Ovary (tissue), 9 donors: Measurements from ENCODE around the gene FAM3C. TPM values are rescaled to one million over a fixed set of nuclear protein-coding genes. Genes with fewer than 3 reads are reported as not detected.

ENCODE experiments used
- DNase-seq, 5 donors: peaks; one replicate each; pipeline ENCODE4 v3.0.0-alpha.2; 2019 to 2020
- H3K27ac ChIP-seq, 2 donors: fragments of 200-600 bp; one replicate each; pipeline versions ENCODE4 v1.5.1 to v1.8.0; 2019 to 2022
- H3K27me3 ChIP-seq: fragments of 200-600 bp; one replicate; pipeline ENCODE4 v1.8.0; 2022
- H3K36me3 ChIP-seq: fragments of 200-600 bp; sonication (generic); one replicate; pipeline ENCODE4 v1.5.1; 2019
- H3K4me1 ChIP-seq: one replicate; pipeline ENCODE4 v1.8.1; 2013; ENCODE audit warnings: mild to moderate bottlenecking, moderate library complexity; ENCODE audit not compliant: insufficient read depth
- H3K4me3 ChIP-seq: fragments of 200-600 bp; sonication (generic); one replicate; pipeline ENCODE4 v1.5.1; 2017
- H3K9me3 ChIP-seq, 2 donors: fragments of 200-600 bp in 1 of 2; sonication (generic) in 1 of 2; one replicate each; pipeline versions ENCODE4 v1.5.1 to v1.8.1; 2013 to 2019; ENCODE audit warnings: mild to moderate bottlenecking in 1 of 2, moderate library complexity in 1 of 2
- EP300 ChIP-seq: sonication (generic); formaldehyde crosslinking; IDR thresholded peaks from one replicate; pipeline ENCODE4 v1.6.1; 2017; ENCODE audit warnings: antibody characterized with exemption
- POLR2A ChIP-seq: fragments of 450-650 bp; IDR thresholded peaks from one replicate; pipeline ENCODE4 v1.6.1; 2017; ENCODE audit warnings: antibody characterized with exemption, mild to moderate bottlenecking, moderate library complexity
- WGBS, 3 donors: extraction: QIAGEN DNeasy Blood & Tissue Kit in 1 of 3; methylation state at CpG; one replicate each; pipeline versions ENCODE4 v1.1.5 to v1.1.7; 2013 to 2017; 5-methylcytosine and 5-hydroxymethylcytosine counted together
- intact Hi-C, 4 donors: fragments of 100-400 bp; cut with DNase I; formaldehyde crosslinking; loops; one replicate each; pipeline versions ENCODE4 v1.11.0 to v1.15.1; 2022 to 2023
- polyA plus RNA-seq, 2 donors: library from polyadenylated mRNA; stranded (reverse); fragments of 200-250 nt in 1 of 2; fragments of 350-450 nt in 1 of 2; fragmentation: Illumina TruSeq in 1 of 2; extraction: RNeasy Lipid Tissue Mini Kit (QIAGEN cat#74804) in 1 of 2; gene quantifications; one replicate each; pipeline ENCODE4 v1.2.3, GENCODE V29; 2013 to 2014
- total RNA-seq, 7 donors: library from RNA; depleted of rRNA in 2 of 7; stranded (reverse); fragments of >200 nt in 2 of 7; fragmentation: NEBNext Ultra II Directional in 3 of 7; extraction: Animal tissue kit (Norgen Biotek cat#: 25700) in 3 of 7; gene quantifications; one replicate each; pipeline versions ENCODE4 v1.1.0 to v1.2.4, GENCODE V29; 2016 to 2023
- TF ChIP-seq, protein P1 (sequence below), 3 donors: fragments of 450-650 bp in 2 of 3; fragments of 200-600 bp in 1 of 3; IDR thresholded peaks; one replicate each; pipeline versions ENCODE4 v1.5.1 to v1.8.0; 2016 to 2022; ENCODE audit warnings: antibody characterized with exemption in 3 of 3, mild to moderate bottlenecking in 1 of 3
- donor health status: DM: no; HTN: no; CAD: no; lungs with moderate emphysema.
- donor health status: DM: no; HTN: no; CAD: no.
- donor health status: Bipolar disorder and iron deficiency.
- donor health status: DM: yes; HTN: yes; CAD: no.
- donor health status: DM: no; HTN: no; CAD: no.
- donor health status: DM: yes; HTN: yes; CAD: no.

The FAM3C gene
- total and polyA plus RNA-seq, 9 donors = 31.8 to 88.9 (median 48.5) TPM

DNA sequence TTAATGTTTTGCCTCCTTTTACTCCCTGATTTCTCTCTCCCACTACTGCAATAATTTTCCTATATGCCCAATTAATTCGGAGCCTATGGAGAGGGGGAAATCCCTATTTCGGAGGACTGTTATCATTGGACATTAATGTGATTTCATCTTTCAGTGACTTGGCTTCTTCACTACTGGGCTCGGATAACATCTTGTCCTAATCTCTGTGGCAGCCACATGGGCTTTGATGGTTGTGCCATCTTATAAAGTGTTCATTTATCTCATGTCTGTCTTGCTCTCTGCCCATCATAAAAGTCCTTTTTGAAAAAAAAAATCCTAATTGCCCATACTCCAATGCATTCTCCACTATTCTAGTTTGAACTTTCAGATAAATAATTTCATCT, 15.5 kb upstream of the FAM3C start:
- TF ChIP-seq POLR2A = no peak
- no peak for TF ChIP-seq EP300
- TF ChIP-seq, protein P1, sequence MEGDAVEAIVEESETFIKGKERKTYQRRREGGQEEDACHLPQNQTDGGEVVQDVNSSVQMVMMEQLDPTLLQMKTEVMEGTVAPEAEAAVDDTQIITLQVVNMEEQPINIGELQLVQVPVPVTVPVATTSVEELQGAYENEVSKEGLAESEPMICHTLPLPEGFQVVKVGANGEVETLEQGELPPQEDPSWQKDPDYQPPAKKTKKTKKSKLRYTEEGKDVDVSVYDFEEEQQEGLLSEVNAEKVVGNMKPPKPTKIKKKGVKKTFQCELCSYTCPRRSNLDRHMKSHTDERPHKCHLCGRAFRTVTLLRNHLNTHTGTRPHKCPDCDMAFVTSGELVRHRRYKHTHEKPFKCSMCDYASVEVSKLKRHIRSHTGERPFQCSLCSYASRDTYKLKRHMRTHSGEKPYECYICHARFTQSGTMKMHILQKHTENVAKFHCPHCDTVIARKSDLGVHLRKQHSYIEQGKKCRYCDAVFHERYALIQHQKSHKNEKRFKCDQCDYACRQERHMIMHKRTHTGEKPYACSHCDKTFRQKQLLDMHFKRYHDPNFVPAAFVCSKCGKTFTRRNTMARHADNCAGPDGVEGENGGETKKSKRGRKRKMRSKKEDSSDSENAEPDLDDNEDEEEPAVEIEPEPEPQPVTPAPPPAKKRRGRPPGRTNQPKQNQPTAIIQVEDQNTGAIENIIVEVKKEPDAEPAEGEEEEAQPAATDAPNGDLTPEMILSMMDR (IDR thresholded peaks at IDR 0.05) = no peak
- Histone ChIP-seq H3K36me3 (no peaks in the 10 kb centered on the region), H3K4me1 (no peaks in the 10 kb centered on the region), H3K27me3 (no peaks in the 10 kb centered on the region), H3K4me3 (no peak overlapping the region), H3K9me3 (no peaks in the 10 kb centered on the region), H3K27ac (no peak overlapping the region)
- WGBS, 3 donors = 81 to 84% (median 81%) methylated on average over 3 of the region's 3 CpGs
- DNase-seq = no peak
- intact Hi-C loops = no loop called here

DNA sequence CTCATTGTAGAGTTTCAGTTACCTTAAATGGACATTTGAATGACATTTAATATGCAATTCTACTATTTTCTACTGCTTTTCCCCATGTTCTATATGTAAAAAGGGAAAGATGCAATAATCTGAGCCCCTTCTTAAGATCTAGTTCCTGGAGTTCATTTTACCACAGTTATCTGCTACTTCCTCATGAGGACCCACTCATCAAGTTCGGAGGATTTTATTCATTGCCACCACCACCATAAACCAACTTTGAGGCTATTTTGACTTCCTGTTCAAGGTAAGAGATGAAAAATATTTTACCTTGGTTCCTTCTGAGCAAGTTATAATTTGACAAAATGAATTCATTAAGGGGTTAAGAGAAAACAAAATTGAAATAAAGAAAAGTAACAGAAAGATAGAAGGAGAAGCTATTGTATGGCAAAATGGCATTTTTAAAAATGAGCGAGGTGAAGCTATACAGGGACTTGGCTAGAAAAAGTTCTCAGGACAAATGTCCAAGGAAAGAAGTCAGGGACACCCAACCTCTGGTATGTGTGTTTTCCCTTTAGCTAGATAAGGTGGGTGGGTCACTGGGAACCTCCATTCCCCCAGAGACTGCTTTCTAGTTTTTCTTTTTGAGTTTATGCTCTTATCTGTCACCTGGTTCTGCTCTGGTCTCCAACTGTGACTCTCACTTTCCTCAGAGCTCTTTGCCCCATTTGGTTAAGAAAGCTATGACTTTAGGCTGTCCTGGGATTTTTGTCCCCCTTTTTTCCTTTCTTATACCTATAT, 14.9 kb upstream of the FAM3C start:
- Histone ChIP-seq H3K27me3 (no peaks in the 10 kb centered on the region), H3K36me3 (no peaks in the 10 kb centered on the region), H3K4me1 (no peaks in the 10 kb centered on the region), H3K4me3 (no peak overlapping the region), H3K27ac (no peak overlapping the region), H3K9me3 (no peaks in the 10 kb centered on the region)
- TF ChIP-seq, protein P1 (IDR thresholded peaks at IDR 0.05) = no peak
- TF ChIP-seq POLR2A (no peak), EP300 (no peak)
- intact Hi-C loops = no loop called here
- no peak for DNase-seq
- WGBS, 3 donors = 78 to 92% (median 84%) methylated on average over 2 of the region's 2 CpGs

DNA sequence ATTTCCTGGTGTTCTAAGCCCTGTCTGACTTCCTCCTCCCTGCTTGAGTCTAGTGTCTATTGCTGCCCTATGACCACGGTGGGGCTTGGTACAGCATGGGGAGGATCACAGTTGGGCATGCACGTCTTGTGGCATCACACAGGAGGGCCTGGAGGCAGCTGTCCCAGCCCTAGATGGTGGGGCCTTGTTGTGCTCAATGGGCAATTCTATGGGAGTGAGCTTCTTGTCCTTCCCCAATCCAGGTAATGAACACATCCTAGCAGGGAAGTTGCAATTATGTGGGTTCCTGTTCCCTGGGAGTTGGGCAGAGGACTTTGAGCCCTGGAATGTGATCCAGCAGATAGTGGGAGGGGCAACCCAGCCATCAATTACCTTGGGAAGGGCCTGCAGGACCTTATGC, 10.8 kb upstream of the FAM3C start:
- intact Hi-C loops = no loop called here
- H3K4me1 ChIP-seq = peaks cover 1% of the 10 kb centered on the region
- no peak for DNase-seq
- H3K9me3 ChIP-seq = no peaks in the 10 kb centered on the region
- H3K27ac ChIP-seq = no peak overlapping the region
- H3K36me3 ChIP-seq = no peaks in the 10 kb centered on the region
- 83 to 88% (median 85%) methylated on average over 2 of the region's 2 CpGs for WGBS, 3 donors
- TF ChIP-seq POLR2A = no peak
- TF ChIP-seq, protein P1 (IDR thresholded peaks at IDR 0.05) = no peak
- no peak for TF ChIP-seq EP300
- H3K27me3 ChIP-seq = no peaks in the 10 kb centered on the region
- H3K4me3 ChIP-seq = no peak overlapping the region

DNA sequence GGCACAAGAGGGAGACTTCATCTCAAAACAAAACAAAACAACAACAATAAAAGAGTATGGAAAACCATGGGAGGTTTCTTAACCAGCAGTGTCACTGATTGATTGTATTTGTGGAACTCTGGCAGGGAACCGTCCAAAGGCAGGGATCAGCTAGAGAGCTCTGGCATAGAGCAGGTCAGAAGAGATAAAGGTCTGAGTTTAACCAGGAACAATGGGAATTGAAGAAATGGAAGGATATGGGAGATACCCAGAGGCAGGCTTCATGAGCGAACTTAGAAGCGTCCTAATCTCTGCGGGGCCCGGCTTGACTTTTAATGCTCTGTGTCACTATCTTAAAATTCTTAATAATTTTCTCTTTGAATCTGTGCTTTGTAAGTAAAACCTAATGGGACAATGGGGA, 10.4 kb upstream of the FAM3C start:
- intact Hi-C loops = no loop called here
- Histone ChIP-seq H3K4me3 (no peak overlapping the region), H3K27me3 (no peaks in the 10 kb centered on the region), H3K9me3 (no peaks in the 10 kb centered on the region), H3K4me1 (peaks cover 1% of the 10 kb centered on the region), H3K27ac (no peak overlapping the region), H3K36me3 (no peaks in the 10 kb centered on the region)
- TF ChIP-seq EP300 = no peak
- no peak for TF ChIP-seq POLR2A
- TF ChIP-seq, protein P1 (IDR thresholded peaks at IDR 0.05) = no peak
- WGBS, 3 donors = 89 to 93% (median 92%) methylated on average over 5 of the region's 5 CpGs
- DNase-seq = no peak
